Non-pigmented ciliary epithelial cell (primary cell): ENCODE data around the gene COL20A1.
"Not testable (repeated sequence)": the region's sequence is repeated elsewhere in the genome, so short reads cannot be mapped to it uniquely, and the experiment has no call there.

Experiments used
- DNase-seq: peaks from one replicate; pipeline ENCODE4 v3.0.0-alpha.2; 2010; ENCODE audit warnings: low read depth

Gene COL20A1

DNA sequence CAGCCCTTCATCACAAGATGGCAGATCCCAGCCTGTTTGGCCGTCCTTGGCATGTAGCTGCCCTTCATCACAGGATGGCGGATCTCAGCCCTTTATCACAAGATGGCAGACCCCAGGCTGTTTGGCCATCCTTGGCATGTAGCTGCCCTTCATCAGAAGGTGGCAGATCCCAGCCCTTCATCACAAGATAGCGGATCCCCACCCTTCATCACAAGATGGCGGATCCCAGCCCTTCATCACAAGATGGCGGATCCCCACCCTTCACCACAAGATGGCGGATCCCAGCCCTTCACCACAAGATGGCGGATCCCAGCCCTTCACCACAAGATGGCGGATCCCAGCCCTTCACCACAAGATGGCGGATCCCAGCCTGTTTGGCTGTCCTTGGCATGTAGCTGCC, 42.1 kb downstream of the COL20A1 start:
- not testable (repeated sequence) for DNase-seq

DNA sequence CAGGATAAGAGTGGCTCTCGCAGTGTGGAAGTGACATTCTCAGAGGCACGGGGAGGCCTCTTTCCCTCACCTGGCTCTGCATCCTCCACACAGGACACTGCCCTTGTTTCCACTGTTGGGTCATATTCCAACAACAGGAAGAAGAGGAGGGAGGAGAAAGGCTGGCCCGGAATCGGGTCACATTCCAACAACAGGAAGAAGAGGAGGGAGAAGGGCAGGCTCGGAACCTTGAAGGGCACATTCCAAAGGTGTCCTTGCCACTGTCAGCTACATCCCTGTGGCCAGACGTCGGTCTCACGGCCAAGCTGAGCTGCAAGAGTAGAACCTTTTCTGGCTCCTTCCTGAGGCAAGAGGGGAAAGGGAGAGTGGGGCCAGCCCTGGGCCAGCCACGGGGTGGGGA, 42.7 kb downstream of the COL20A1 start:
- no peak for DNase-seq

DNA sequence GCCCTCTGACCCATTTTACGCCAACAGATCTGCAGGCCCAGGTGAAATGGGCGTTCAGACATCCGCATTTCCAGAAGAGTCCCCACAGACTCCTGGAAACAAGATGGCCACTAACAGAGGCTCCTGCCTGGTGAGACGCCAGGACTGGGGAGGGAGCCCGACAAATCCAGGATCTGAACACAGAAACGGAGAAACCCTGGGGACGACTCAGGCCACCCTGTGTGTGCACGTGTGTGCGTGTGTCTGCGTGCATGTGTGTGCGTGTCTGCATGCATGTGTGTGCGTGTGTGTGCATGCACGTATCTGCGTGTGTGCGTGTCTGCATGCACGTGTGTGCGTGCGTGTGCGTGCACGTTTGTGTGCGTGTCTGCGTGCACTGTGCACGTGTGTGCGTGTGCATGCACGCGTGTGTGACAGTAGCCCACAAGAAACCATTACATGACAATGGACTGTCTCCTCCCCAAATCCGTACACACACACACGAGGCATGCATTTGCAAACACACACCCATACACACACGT, 43.3 kb downstream of the COL20A1 start:
- no peak for DNase-seq

DNA sequence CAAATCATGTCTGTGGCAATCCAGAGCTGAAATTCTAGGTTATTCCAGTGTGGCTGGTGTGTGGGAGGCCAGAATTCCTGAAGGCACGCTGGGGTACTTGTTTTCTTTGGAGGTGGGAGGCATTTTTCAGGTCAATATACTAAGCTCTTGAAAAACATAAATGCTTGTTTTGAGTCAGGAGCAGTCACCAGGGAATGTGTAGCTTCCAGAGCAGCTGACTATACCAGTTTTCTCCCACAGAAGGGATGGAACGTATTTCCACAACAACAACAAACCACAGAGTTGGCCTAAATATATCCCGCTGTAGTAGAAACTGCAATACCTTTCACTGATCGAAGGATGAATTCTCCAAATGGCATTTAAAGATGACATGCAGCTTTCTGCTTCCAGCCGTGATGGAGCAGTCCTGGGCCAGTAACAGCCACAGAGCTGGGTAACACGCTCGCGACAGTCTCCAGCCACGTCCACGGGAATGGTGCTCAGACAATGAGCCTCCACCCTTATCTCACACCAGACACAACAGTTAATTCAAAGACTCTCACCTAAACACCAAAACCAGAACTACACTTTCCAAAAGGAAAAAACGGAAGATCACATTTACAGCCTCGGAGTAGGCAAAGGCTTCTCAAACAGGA, 44.9 kb downstream of the COL20A1 start:
- DNase-seq = peak; percentile 2

DNA sequence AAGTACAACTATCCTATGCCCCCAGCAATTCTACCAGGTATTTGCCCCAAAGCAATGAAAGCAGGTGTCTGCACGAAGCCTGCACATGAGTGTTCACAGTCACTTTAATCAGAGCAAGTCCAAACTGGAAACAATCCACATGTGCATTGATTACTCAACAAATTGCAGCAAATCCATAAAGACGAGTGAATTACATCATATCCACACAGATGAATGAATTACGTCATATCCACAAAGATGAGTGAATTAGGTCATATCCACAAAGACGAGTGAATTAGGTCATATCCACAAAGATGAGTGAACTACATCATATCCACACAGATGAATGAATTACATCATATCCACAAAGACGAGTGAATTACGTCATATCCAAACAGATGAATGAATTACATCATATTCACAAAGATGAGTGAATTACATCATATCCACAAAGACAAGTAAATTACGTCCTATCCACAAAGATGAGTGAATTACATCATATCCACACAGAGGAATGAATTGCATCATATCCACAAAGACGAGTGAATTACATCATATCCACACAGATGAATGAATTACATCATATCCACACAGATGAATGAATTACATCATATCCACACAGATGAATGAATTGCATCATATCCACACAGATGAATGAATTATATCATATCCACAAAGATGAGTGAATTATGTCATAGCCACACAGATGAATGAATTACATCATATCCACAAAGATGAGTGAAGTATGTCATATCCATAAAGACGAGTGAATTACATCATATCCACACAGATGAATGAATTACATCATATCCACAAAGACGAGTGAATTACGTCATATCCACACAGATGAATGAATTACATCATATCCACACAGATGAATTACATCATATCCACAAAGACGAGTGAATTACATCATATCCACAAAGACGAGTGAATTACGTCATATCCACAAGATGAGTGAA, 46.4 kb downstream of the COL20A1 start:
- DNase-seq = not testable (repeated sequence)

DNA sequence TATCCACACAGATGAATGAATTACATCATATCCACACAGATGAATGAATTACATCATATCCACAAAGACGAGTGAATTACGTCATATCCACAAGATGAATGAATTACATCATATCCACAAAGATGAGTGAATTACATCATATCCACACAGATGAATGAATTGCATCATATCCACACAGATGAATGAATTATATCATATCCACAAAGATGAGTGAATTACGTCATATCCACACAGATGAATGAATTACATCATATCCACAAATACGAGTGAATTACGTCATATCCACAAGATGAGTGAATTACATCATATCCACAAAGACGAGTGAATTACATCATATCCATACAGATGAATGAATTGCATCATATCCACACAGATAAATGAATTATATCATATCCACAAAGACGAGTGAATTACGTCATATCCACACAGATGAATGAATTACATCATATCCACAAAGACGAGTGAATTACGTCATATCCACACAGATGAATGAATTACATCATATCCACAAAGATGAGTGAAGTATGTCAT, 47.2 kb downstream of the COL20A1 start:
- DNase-seq = not testable (repeated sequence)

DNA sequence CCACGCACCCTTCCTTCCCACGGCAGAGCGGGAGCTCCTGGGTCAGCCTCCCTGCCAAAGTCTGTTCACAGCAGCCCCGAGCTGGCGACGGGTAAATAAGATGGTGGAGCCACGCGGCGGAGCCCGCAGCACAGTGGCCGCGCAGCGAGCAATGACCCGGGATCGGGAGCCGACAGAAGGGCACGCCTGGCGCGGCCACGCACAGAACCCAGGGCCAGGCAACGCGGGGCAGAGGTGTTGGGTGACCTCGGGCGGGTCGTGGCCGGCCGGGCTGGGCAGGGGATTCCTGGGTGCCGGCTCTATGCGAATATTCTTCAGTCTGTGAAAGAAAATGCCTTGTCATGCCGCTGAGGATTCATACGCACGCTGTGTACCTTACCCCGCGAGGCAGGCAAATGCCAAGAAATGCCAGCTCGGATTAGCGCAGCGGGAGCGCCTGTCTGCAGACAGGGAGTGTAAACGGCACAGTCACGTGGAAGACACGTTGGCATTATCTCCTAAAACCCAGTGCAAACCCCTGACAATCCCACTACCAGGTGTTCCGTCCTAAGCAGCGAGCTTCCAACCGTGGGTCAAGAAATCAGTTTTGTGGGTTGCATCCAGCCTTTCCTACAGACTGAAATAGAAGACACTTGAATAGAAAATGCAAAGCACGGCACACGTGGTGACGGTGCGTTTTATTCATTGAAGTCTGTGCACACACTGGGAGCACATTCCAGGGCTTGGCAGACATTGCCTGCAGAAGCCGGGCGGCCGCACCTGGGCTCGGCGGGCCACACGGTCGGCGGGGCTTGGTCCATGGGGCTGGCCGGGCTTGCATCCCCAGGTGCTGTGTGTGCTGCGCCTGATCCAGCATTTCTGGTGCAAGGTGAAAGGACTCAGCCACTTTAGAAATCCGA, 49.8 kb downstream of the COL20A1 start:
- DNase-seq = no peak

DNA sequence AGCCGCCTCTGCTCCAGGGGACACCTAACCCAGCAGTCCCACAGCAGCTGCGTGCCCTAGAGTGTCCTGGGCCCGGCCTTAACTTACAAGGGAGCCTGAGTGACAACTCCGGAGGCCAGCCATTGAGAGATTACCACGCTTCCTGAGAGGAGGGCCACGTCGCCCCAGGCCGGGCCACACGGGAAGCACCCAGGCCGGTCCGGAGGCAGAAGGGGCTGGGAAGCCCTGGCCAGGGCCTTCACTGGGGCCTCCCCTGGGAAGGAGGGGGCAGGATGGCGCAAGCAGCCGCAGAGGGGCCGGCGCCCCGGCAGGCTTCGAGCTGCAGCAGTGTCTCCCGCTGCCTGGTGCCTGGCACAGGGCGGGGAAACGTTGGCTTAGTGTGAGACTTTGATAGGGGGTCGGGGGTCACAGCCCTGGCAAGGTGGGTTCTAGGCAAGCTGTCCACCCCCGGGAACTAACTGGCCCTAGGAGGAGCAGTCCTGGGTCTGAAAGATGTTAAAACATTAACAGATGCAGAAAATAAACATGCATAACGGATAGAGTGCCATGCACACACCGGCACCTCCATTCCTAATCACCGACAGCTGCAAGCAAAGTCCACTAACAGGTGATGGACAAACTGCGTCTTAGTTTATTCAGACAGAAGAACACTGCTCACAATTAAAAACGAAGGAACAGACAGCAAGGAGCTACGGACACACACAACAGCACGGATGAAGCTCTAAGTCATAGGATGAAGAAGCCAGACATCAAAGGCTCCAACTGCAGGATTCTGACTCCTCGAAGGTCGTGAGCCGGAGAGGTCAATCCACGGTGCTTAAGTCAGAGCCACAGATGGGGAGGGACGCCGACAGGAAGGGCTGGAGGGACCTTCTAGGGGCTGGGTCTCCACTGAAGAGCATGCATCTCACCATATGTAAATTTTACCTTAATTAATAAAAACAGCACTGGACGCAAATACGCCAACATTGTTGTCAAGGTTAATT, 50.8 kb downstream of the COL20A1 start:
- DNase-seq = no peak

DNA sequence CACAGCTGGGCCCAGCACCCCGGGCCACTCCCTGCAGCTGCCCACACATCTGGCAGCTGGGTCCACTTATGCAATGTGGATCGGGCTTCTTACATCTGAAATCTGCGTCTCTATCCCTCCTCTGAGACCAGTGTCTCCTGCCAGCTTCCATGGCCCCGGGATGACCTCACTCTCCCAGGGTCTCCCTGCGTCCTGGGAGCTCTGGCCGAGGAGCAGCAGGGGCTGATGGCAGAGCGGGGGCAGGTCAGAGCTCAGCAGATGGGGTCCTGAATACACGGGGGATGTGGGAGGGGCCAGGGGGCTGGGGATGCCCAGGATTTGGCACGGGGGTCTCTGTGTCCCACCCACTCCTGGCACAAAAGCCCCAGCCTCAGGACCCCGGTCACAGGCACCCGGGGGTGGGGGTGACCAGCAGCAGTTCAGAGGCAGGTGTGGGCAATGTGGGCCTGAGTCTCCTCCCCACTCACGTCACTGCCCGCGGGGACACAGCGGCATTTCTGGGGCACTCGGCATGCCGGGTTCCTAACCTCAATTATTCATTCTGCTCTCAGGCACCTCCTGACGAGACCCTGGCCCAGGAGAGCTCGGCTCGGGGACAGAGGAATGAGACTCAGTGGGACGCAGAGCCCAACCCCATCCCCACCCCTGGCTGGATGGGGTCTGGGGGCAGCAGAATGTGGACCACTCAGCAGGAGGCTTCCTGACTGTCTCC, 51.8 kb downstream of the COL20A1 start:
- DNase-seq = no peak

DNA sequence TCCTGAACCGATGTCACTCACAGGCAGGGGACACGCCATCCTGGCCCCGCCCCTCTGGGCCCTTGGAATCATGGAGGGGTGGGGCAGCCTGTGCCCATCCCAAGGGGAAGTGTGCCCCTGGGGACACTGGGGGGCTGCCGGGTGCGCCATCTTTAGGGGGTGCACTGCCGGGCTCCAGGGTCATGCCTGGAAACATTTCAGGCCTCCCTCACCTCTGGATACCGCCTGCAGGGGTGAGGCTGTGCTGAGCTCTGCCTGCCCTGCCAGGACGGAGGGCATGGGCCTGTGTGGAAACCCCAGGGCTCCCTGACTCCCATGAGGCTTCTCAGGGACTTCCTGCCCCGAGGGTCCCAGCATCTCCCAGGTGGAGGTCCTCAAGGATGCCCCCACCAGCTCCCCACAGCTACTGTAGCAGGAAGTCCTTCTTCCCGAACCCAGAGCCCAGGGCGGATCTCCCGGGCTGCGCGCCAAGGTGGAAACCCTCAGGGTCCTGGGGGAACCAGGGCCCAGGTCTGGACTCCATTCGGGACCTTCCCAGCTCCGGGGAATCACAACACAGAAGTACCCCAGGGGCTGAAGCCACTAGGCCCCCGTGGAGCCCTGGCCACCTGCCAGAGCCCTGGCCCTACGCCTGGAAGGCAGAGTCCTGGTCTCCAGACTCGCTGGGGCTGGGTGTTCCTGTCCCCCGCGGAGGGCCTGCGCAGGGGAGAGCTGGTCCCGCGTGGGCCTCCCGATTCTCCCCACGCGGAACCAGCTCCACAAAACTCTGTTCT, 52.5 kb downstream of the COL20A1 start:
- no peak for DNase-seq

DNA sequence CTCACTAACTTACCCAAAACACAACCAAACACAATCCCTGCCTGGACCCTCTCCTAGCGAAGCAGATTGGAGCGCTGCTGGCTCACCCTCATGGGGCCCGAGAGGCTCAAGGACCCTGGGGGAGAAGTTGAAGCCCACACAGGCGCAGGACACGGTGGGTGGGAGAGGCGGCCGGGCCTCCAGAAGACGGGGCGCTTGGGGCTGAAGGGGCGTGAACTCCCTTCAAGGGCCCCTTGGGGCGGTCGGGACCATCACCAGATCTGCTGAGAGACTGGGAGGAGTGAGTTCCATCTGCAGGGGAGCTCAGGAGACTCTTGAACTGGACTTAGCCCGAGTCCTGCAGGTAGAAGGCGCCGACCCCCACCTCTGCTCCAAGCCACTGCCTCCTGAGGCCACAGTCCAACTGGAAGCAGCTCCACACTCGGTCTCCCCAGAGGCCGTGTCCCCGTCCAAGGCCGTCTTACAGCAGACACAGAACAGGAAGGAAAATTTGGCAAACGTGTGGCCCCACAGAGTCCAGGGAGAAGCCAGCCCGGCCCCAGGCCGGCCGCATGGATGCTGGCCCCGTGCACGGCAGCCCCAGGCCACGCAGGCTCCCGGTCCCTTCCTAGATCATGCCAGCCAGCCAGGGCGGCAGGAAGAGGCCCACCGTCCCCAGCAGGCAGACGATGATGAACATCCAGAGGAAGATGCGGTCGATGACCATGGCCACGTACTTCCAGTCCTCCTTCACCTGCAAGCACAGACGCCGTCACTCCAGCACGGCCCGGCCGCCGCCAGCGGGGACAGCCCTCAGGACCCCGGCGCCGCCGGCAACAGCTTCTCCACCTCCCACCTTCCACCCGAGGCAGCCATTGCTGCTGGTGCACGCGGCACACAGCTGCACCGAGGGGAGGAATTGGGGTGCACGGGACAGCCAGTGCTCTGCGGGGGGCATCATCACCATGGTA, 53.4 kb downstream of the COL20A1 start:
- DNase-seq = no peak

DNA sequence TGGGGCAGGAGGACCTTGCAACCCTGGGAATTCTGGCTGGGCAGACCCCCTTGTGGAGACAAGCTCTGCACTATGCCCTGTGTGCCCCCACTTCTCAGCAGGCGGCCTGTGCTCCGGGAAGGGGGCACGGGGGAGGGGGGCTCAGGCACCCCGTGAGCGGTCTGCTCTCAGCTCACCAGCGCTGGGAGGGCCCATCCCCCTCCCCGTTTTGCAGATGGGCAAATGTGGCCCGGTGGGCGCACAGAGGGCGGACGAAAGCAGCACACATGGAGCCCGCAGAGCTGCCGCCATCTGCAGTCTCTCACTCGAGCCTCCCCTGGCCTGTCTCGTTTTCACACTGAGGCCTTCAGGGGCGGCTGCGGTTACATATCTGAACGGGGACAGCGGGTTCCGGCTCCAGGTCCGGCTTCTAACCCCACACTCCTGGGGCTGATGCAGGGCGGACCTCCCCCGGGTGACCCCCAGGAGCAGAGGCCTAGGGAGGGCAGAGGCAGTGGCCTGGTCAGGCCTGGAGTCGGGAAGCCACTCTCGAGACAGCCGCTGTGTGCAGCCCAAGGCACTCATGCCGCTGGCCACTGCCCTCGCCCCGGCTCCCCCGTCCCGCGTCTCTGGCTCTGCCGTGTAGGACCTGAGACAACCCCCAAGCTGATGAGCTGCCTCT, 54.2 kb downstream of the COL20A1 start:
- DNase-seq = no peak

DNA sequence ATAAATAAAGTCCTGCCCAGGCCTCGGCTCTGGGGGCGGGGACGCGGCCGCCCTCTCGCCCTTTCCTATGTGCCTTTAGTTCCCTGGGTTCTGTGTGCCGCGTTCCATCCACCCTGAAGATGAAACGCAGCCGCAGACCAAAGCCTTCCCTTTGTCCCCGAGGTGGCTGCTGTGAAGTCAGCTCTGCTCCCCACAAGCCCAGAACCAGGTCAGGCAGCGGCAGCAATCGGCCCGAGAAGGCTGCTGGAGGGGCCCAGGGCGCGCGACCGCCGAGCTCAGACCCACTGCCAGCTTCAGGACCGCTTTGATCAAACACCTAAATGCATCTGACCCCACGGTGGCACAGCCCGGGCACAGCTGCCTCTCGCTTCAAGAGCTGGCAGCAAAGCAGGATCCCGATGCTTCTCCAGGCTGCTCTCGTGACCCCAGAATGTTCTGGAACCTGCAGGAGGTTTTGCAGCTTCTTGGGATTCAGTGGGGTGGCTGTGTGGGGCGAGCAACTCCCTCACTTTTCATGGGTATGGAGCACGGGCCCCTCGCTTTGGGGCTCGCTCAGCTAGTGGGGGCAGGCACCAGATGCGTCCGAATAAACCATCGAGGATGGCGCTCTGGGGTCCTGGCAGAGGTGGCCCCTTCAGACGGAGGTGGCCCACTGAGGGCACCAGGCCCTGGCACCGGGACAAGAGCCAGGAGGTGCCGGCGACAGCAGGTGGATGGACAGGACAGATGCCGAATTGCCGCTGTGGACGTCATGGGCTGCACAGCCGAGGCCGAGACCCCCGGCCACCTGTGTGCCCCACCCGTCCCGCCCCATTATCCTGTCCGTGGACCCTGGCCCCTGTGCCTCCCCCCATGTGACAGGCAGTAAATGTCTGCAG, 55.2 kb downstream of the COL20A1 start:
- no peak for DNase-seq

DNA sequence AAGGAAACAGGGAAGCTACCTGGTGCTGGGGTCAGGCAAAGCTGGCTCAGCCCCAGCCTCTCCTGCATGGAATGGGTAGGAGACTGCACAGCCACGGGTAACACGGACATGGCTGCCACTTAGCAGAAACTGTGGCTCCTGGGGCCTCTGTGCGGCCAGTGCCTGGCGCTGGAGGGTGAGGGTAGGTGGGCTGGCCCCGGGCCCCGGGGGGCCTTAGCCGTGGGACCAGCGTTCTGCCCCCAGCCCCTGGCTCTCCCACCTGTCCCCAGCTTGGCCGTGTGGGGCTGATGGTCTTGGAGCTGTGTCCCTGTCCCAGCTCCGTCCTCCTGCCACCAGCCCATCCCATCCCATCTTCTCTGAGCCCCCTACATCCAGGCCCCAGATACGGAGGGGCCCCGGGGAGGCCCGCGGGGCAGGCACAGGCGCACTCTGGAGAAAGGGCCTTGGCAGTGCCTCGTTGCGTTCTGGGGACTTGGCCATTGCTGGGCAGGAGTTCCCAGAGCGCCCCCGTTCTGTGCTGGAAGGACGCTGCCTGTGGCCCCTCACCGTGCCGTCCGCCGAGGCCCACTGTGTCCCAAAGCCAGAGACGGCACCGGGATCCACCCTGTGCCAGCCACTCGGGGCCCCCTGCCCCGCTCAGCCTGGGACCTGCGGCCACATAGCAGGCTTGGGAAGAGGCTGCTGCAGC, 56.0 kb downstream of the COL20A1 start:
- DNase-seq = no peak

DNA sequence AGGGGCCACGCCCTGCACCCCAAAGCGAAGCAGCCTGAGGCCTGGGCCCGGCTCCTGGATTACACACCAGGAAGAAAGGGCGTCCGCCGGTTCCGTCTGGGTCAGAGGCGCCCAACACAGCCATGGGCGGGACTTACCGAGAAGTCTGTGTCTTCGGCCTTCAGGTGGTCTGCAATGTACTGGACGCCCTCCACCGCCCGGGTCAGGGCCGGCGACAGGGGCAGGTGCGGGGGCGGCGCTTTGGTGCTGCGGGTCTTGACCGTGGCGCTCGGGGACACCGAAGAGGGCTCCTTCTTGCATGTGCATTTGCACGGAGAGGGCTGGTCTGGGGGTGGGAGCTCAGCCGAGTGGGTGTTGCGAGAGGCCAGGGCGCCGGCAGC, 56.5 kb downstream of the COL20A1 start:
- DNase-seq = no peak

DNA sequence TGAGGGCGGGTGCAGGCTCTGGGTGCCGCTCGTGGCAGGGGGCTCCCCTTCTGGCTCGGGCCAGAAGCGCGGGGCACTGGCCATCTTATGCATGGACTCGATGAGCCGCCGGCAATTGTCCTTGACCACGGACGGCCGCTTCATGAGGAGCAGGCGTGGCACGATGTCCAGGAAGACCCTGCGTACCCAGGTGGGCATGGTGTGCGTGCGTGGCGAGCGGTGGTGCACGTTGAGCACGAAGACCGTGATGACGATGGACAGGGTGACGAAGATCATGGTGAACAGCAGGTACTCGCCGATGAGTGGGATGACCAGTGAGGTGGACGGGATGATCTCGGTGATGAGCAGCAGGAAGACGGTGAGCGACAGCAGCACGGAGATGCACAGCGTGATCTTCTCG, 57.2 kb downstream of the COL20A1 start:
- DNase-seq = no peak
